Brain microvascular endothelial cell (primary cell): Measurements from ENCODE around the gene UVSSA.

Experiments used
- DNase-seq: peaks from one replicate; pipeline ENCODE4 v3.0.0-alpha.2; 2020
- H3K27ac ChIP-seq: fragments of 250-450 bp; sonication (Bioruptor Pico); 2 replicates; pipeline ENCODE4 v1.5.1; 2020; ENCODE audit warnings: mild to moderate bottlenecking, moderate library complexity
- H3K27me3 ChIP-seq: fragments of 250-450 bp; sonication (Bioruptor Pico); replicated peaks from 2 replicates; pipeline ENCODE4 v1.5.1; 2020; ENCODE audit warnings: mild to moderate bottlenecking
- H3K36me3 ChIP-seq: fragments of 250-450 bp; sonication (Bioruptor Pico); replicated peaks from 2 replicates; pipeline ENCODE4 v1.5.1; 2020; ENCODE audit warnings: mild to moderate bottlenecking
- H3K4me3 ChIP-seq: 2 replicates; pipeline ENCODE4 v1.5.1; 2011; ENCODE audit warnings: low read depth, mild to moderate bottlenecking, control low read depth, low read length, moderate library complexity
- in situ Hi-C: cut with HindIII; loops from 2 replicates; pipeline ENCODE4 v1.10.0; 2017; ENCODE audit warnings: low sequenced_read_pairs, low pct_ligation_motif_present
- TF ChIP-seq, protein P1 (sequence below): IDR thresholded peaks from 2 replicates; pipeline ENCODE4 v1.5.1; 2011; ENCODE audit warnings: low read depth, mild to moderate bottlenecking, moderate library complexity, low read length, control low read depth, inconsistent platforms; ENCODE audit errors: missing control alignments

Gene UVSSA

DNA sequence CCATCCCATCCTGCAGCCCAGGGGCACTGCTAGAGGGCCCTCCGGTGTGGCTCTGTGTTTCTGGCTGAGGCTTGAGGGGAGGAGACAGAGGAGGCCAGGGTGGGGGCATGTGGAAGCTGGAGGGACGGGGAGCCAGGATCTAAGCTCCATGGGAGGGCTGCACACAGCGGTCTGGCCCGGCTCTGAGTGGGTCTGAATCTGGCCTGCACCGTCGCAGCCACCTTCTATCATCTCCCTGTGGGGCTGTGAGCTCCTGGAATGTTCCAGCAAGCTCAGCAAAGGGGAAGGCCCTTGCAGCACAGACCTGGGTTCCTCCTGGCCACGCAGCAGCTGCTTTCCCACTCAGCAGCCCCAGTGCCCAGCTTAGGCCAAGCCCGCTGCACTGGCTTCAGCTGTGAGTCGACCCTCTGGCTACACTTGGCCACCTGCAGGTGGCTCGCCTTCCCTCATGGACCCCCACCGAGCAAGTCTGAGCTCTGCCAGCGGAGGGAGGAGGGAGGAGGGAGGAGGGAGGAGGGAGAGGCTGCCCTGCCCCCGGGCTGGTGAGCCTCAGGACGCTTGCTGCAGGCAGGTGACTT, 53.9 kb downstream of the UVSSA start:
- in situ Hi-C loops = no loop called here
- Histone ChIP-seq H3K27ac (no peak overlapping the region), H3K27me3 (peaks cover 53% of the 10 kb centered on the region), H3K4me3 (no peak overlapping the region), H3K36me3 (no peaks in the 10 kb centered on the region)
- TF ChIP-seq, protein P1, sequence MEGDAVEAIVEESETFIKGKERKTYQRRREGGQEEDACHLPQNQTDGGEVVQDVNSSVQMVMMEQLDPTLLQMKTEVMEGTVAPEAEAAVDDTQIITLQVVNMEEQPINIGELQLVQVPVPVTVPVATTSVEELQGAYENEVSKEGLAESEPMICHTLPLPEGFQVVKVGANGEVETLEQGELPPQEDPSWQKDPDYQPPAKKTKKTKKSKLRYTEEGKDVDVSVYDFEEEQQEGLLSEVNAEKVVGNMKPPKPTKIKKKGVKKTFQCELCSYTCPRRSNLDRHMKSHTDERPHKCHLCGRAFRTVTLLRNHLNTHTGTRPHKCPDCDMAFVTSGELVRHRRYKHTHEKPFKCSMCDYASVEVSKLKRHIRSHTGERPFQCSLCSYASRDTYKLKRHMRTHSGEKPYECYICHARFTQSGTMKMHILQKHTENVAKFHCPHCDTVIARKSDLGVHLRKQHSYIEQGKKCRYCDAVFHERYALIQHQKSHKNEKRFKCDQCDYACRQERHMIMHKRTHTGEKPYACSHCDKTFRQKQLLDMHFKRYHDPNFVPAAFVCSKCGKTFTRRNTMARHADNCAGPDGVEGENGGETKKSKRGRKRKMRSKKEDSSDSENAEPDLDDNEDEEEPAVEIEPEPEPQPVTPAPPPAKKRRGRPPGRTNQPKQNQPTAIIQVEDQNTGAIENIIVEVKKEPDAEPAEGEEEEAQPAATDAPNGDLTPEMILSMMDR = no peak
- DNase-seq = no peak

DNA sequence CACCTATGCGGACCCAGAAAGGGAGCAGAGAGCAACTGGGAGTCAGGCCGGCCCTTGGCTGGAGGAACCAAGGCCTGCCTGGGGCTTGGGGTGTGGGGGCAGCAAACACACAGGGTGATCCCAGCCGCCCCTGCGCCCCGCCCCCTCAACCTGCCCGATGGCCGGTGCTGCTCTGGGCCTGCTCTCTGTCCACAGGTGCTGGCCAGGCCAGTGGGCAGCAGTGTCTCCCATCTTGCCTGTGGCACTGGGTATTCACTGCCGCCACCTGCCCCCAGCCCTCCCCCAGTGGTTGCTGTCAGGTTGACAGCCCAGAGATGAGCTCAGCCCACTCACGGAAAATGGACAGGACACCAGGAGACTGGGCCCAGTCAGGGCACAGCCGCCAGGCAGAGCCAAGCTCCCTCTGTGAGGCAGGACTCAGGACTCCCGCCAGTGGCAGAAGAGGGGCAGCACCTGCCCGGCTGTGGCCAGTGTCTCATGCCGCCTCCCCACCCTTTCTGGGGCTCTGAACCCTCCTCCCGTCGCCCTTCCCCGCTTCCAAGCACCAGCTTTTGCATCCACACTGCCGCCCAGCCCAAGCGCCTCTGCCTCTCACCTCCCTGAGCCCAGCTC, 54.5 kb downstream of the UVSSA start:
- peaks cover 59% of the 10 kb centered on the region for H3K27me3 ChIP-seq
- TF ChIP-seq, protein P1 = no peak
- in situ Hi-C loops = no loop called here
- H3K36me3 ChIP-seq = no peaks in the 10 kb centered on the region
- H3K4me3 ChIP-seq = no peak overlapping the region
- no peak overlapping the region for H3K27ac ChIP-seq
- DNase-seq = no peak

DNA sequence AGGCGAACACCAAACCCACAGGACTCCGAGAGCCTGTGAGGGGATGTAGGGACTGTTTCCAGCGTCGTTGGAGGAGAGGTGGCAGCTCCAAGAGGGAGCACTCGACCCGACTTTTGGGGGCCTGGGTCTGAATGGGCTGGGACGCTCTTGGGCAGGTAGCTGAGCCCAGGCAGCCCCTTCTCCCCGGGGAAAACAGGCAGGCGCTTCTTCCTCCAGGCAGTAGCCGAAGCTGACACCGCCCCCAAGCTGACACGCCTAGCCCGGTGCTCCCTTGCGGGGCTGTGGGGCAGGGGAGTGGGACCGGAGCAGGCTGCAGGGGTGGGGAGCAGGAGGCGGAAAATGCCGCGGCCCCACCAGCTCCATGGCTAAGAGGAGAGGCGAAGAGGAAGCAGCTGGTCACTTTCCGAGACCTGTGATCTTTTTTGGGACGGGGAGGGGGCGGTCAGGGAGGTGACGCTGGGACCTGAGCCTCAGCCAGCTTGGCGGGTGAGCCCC, 55.1 kb downstream of the UVSSA start:
- no peak for DNase-seq
- TF ChIP-seq, protein P1 = no peak
- H3K4me3 ChIP-seq = no peak overlapping the region
- no peak overlapping the region for H3K27ac ChIP-seq
- H3K27me3 ChIP-seq = peaks cover 65% of the 10 kb centered on the region
- in situ Hi-C loops = no loop called here
- no peaks in the 10 kb centered on the region for H3K36me3 ChIP-seq

DNA sequence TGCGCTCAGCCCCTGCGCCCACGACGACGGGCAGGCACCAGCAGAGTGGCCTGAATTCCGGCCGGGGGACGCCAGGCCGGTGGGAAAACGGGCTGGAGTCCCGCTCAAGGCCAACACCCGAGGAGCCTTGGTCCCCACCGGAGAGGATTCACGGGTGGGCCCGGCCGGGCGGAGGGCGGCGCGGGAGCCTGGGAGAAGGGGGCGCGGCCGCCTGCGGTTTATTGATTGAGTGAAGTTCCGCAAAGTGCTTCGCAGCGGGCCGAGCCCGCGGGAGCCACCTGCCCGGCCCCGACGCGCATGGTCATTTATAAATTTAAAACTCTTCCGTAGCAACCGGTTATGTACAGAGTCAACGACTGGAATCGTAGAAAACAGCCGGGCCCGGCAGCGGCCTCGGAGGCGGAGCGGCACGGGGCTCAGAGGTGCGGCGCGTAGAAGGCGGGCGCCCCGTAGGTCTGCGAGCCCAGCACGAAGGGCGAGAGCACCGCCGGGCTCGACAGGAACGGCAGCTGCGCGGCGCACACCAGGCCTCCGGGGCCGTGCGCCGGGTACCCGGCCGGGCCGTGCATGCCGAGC, 55.6 kb downstream of the UVSSA start:
- TF ChIP-seq, protein P1 = no peak
- H3K4me3 ChIP-seq = no peak overlapping the region
- no peak overlapping the region for H3K27ac ChIP-seq
- in situ Hi-C loops = no loop called here
- H3K27me3 ChIP-seq = peaks cover 70% of the 10 kb centered on the region
- no peaks in the 10 kb centered on the region for H3K36me3 ChIP-seq
- DNase-seq = no peak

DNA sequence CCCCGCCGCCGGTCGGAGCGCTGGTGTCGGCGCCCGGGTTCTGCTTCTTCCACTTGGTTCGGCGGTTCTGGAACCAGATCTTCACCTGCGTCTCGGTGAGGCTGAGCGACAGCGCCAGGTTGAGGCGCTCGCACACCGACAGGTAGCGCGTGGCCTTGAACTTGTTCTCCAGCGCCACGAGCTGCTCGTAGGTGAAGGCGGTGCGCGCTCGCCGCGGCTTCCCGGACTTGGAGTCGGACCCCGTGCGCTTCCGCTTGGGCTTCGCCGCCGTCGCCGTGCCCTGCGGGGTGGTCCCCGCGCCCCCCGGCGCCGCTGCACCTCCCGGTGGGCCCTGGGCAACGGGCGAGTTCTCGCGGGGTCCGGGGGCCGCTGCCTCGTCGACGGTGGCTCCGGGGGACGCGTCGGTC, 56.2 kb downstream of the UVSSA start:
- in situ Hi-C loops = no loop called here
- no peak for DNase-seq
- no peak overlapping the region for H3K4me3 ChIP-seq
- H3K36me3 ChIP-seq = no peaks in the 10 kb centered on the region
- no peak overlapping the region for H3K27ac ChIP-seq
- peaks cover 73% of the 10 kb centered on the region for H3K27me3 ChIP-seq
- TF ChIP-seq, protein P1 = no peak
